Osteocyte (in vitro differentiated cells): ENCODE measurements around the gene ADGRG6. TPM values are rescaled to one million over a fixed set of nuclear protein-coding genes. Genes with fewer than 3 reads are reported as not detected.

Experiments
- DNase-seq: peaks from one replicate; pipeline ENCODE4 v3.0.0; 2021; ENCODE audit warnings: mixed read lengths; ENCODE audit not compliant: unreplicated experiment; ENCODE audit errors: extremely low spot score
- H3K27ac Mint-ChIP-seq: one replicate; pipeline ENCODE4 v1.8.0; 2021; ENCODE audit warnings: mild to moderate bottlenecking, mixed read lengths; ENCODE audit not compliant: unreplicated experiment
- H3K27me3 Mint-ChIP-seq: one replicate; pipeline ENCODE4 v1.8.0; 2021; ENCODE audit warnings: mixed read lengths; ENCODE audit not compliant: unreplicated experiment
- H3K36me3 Mint-ChIP-seq: one replicate; pipeline ENCODE4 v1.8.0; 2021; ENCODE audit warnings: mixed read lengths; ENCODE audit not compliant: unreplicated experiment
- H3K4me1 Mint-ChIP-seq: one replicate; pipeline ENCODE4 v1.8.0; 2021; ENCODE audit warnings: mixed read lengths; ENCODE audit not compliant: unreplicated experiment
- H3K4me3 Mint-ChIP-seq: one replicate; pipeline ENCODE4 v1.8.0; 2021; ENCODE audit warnings: mild to moderate bottlenecking, moderate library complexity, mixed read lengths; ENCODE audit not compliant: unreplicated experiment
- H3K9me3 Mint-ChIP-seq: one replicate; pipeline ENCODE4 v1.8.0; 2021; ENCODE audit warnings: mixed read lengths; ENCODE audit not compliant: unreplicated experiment
- CTCF ChIP-seq: fragments of 200-600 bp; sonication (generic); IDR thresholded peaks from 2 replicates; pipeline ENCODE4 v1.5.0; 2021; ENCODE audit warnings: antibody characterized with exemption, mild to moderate bottlenecking, moderate library complexity
- total RNA-seq: library from RNA; stranded (reverse); gene quantifications from 2 replicates; pipeline ENCODE4 v1.2.1, GENCODE V29; 2021

ADGRG6 gene
- total RNA-seq, 1 donor from 2014 or later = 0.51 TPM

GRCh38 chr6:142474531-142475289 is 172.9 kb downstream of the ADGRG6 start:
- Mint-ChIP-seq H3K9me3 (no peaks in the 10 kb centered on the region), H3K27me3 (peaks cover 16% of the 10 kb centered on the region), H3K27ac (peak overlapping the region; percentile 33), H3K4me1 (peaks cover 5% of the 10 kb centered on the region), H3K4me3 (peak overlapping the region; percentile 39), H3K36me3 (no peaks in the 10 kb centered on the region)
- DNase-seq = no peak
- TF ChIP-seq CTCF = peak; percentile 77

GRCh38 chr6:142476452-142476851 is 174.6 kb downstream of the ADGRG6 start:
- no peaks in the 10 kb centered on the region for H3K9me3 Mint-ChIP-seq

GRCh38 chr6:142478117-142478516 is 176.3 kb downstream of the ADGRG6 start:
- H3K4me1 Mint-ChIP-seq = peaks cover 5% of the 10 kb centered on the region
- no peaks in the 10 kb centered on the region for H3K9me3 Mint-ChIP-seq
- H3K27ac Mint-ChIP-seq = no peak overlapping the region
- no peak overlapping the region for H3K4me3 Mint-ChIP-seq
- TF ChIP-seq CTCF = no peak
- no peaks in the 10 kb centered on the region for H3K27me3 Mint-ChIP-seq
- H3K36me3 Mint-ChIP-seq = no peaks in the 10 kb centered on the region
- DNase-seq = no peak

More at GRCh38 chr6:142476452-142476851, 174.6 kb downstream of the ADGRG6 start:
- no peak overlapping the region for H3K27ac Mint-ChIP-seq
- peaks cover 8% of the 10 kb centered on the region for H3K27me3 Mint-ChIP-seq
- H3K4me3 Mint-ChIP-seq = no peak overlapping the region
- peaks cover 5% of the 10 kb centered on the region for H3K4me1 Mint-ChIP-seq
- no peak for DNase-seq
- H3K36me3 Mint-ChIP-seq = no peaks in the 10 kb centered on the region
- no peak for TF ChIP-seq CTCF

GRCh38 chr6:142481466-142481865 is 179.7 kb downstream of the ADGRG6 start:
- H3K27ac Mint-ChIP-seq = no peak overlapping the region
- H3K4me3 Mint-ChIP-seq = no peak overlapping the region
- TF ChIP-seq CTCF = no peak
- no peaks in the 10 kb centered on the region for H3K36me3 Mint-ChIP-seq
- peaks cover 2% of the 10 kb centered on the region for H3K27me3 Mint-ChIP-seq
- H3K9me3 Mint-ChIP-seq = no peaks in the 10 kb centered on the region
- H3K4me1 Mint-ChIP-seq = no peaks in the 10 kb centered on the region
- DNase-seq = no peak

GRCh38 chr6:142482249-142482648 is 180.4 kb downstream of the ADGRG6 start:
- no peak for DNase-seq
- Mint-ChIP-seq H3K4me3 (no peak overlapping the region), H3K27ac (no peak overlapping the region), H3K4me1 (no peaks in the 10 kb centered on the region), H3K9me3 (no peaks in the 10 kb centered on the region), H3K27me3 (peaks cover 2% of the 10 kb centered on the region), H3K36me3 (no peaks in the 10 kb centered on the region)
- TF ChIP-seq CTCF = no peak
